Measurements from ENCODE around the gene WNT9A.

Gene WNT9A

DNA sequence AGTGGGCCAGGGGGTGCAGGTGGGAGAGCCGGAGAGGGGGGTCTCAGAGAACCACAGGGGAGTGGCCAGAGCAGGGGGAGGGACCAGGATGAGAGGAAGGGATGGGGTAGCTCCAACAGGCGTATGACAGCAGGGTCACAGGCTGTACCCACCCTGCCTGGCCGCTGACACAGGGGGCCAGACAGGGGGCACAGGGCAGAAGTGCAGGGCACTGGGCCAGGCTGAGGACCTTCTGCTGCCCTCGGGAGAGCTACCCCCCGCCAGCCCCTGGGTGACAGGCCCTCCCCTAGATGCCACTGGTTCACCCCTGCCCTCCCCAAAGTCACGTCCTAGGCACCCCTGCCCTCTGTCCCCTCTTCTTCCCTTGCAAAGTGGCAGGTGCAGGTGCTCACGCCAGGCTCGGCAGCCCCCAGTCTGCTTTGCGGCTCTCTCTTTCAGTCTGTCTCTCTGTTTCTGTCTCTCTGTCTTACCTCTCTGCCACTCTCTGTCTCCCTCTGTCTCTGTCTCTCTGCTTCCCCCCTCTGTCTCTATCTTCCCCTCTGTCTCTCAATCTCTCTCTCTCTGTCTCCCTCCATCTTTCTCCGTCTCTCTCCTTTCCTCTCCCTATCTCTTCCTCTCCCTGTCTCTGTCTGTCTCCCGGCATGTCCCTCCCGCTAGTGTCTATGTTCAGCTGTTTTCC, 48.5 kb downstream of the WNT9A start:
- H3K4me1 ChIP-seq (ENCODE audit: control insufficient read depth, insufficient read depth, low read length, poor library complexity, severe bottlenecking): peaks cover 26% of the 10 kb centered on the region
- 86 to 89% methylated on average over 9 of the region's 12 CpGs for WGBS, 2 experiments (ENCODE audit: insufficient coverage in 2 of 2)
- no peaks in the 10 kb centered on the region for H3K36me3 ChIP-seq (ENCODE audit: control insufficient read depth, insufficient read depth, low read length)
- no peaks in the 10 kb centered on the region for H3K9me3 ChIP-seq (ENCODE audit: control insufficient read depth, low read length)
- no peak overlapping the region for H3K27ac ChIP-seq (ENCODE audit: low read depth, low read length, severe bottlenecking)
- no peak overlapping the region for H3K4me3 ChIP-seq (ENCODE audit: extremely low read depth, insufficient read depth, low read length, poor library complexity, severe bottlenecking)

DNA sequence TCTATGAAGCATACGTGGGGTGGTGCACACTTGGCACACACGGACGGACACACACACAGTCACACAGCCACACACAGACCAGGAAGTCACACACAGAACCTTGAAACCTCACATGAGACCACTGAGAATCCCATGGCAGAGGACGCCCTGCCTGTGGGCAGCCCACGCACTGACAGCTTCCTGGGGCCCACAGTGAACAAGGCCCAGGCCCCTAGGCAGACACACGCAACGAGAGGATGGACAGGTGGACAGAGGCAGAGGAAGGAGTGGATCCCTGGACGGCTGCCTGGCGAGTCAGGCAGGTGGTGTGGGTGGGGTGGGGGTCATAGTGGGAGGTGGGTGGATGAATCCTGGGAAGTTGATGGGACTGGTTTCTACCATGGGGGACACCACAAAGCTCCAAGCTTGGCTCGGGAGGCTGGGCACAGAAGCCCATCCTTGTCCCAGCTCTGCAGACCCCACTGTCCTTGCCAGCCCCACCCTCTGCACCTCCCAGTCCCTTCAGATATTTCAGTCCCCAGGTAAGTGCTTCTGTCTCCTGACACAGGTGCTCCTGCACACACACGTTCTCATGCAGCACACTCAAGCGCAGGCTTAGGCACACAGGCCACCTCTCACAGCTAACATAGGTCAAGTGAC, 49.1 kb downstream of the WNT9A start:
- H3K36me3 ChIP-seq (ENCODE audit: control insufficient read depth, insufficient read depth, low read length): no peaks in the 10 kb centered on the region
- no peak overlapping the region for H3K27ac ChIP-seq (ENCODE audit: low read depth, low read length, severe bottlenecking)
- peaks cover 27% of the 10 kb centered on the region for H3K4me1 ChIP-seq (ENCODE audit: control insufficient read depth, insufficient read depth, low read length, poor library complexity, severe bottlenecking)
- H3K4me3 ChIP-seq (ENCODE audit: extremely low read depth, insufficient read depth, low read length, poor library complexity, severe bottlenecking): no peak overlapping the region
- H3K9me3 ChIP-seq (ENCODE audit: control insufficient read depth, low read length): no peaks in the 10 kb centered on the region
- WGBS, 2 experiments (ENCODE audit: insufficient coverage in 2 of 2): 81 to 93% methylated on average over 7 to 10 of the region's 12 CpGs

DNA sequence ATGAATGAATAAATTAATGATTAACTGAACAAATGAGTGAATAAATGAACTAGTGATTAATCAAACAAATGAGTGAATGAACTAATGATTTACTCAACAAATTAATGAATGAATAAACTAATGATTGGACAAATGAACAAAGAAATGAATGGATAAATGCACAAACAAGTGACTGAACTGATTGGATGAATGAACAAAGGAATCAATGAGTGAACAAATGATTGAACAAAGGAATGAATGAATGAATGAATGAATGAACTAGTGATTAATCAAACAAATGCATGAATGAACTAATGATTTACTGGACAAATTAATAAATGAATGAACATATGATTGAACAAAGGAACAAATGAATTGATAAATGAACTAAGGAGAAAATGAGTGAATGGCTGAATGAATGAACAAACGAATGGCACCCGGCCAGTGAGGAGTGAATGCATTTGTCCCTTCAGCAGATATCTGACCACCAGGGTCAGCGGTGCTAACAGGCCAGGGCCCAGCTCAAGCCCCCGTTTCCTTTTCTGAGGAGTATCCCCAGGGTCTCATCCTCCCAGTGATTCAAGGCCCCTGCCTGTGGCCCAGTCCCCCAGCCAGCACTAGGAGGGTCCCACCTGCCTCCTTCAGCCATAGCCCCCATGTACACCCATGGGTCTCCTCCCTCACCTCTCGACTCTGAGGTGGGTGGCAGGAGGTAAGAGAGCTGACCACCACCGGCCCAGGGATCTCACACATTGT, 49.9 kb downstream of the WNT9A start:
- Histone ChIP-seq H3K4me1 (ENCODE audit: control insufficient read depth, insufficient read depth, low read length, poor library complexity, severe bottlenecking) (peaks cover 35% of the 10 kb centered on the region), H3K4me3 (ENCODE audit: extremely low read depth, insufficient read depth, low read length, poor library complexity, severe bottlenecking) (no peak overlapping the region), H3K36me3 (ENCODE audit: control insufficient read depth, insufficient read depth, low read length) (no peaks in the 10 kb centered on the region), H3K27ac (ENCODE audit: low read depth, low read length, severe bottlenecking) (no peak overlapping the region), H3K9me3 (ENCODE audit: control insufficient read depth, low read length) (no peaks in the 10 kb centered on the region)
- WGBS, 2 experiments (ENCODE audit: insufficient coverage in 2 of 2): 94 to 98% methylated on average over 4 of the region's 6 CpGs

DNA sequence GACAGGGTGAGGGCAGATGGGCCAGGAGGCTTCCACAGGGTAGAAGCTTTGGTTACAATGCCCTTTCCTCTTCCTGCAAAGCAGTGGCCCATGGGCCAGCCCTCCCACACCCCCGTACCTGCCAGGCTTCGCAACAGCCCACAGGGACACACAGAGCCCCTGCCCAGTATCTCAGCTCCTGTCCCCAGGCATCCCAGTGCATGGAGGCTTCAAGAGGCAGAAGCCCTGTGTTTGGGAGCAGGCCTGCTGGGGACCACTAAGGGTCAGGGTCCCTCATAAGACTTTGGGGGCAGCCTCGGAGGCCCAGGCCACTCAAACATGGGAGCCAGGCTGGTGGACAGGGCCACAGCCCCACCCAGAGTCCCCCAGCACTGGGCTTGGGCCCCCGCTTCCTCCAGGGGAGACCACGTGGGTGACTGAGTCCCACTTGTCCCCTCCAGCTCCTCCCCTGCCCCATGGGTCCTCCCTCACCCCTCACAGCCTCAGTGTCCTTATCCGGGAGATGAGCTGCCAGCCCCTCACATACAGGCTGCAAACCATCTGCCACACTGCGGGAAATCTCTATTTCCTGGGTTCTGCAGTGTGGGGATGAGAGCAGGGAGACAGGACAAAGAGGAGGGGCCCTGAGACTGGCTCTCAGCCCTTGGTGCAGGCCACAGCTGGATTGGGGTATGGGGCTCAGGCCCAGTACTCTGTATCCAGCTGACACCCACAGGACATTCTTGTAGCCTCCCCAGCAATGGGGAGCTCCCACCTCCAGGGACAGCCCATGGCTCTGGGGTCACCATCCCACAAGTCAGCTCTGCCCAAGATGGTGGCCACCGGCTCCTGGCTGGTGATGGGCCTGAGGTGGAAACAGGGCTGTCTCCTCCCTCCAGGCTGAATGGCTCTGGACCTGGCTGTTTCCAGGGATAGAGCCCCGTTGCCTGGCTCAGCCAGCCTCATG, 50.7 kb downstream of the WNT9A start:
- peaks cover 35% of the 10 kb centered on the region for H3K4me1 ChIP-seq (ENCODE audit: control insufficient read depth, insufficient read depth, low read length, poor library complexity, severe bottlenecking)
- H3K27ac ChIP-seq (ENCODE audit: low read depth, low read length, severe bottlenecking): peak overlapping the region; percentile 43
- H3K36me3 ChIP-seq (ENCODE audit: control insufficient read depth, insufficient read depth, low read length): no peaks in the 10 kb centered on the region
- H3K9me3 ChIP-seq (ENCODE audit: control insufficient read depth, low read length): no peaks in the 10 kb centered on the region
- no peak overlapping the region for H3K4me3 ChIP-seq (ENCODE audit: extremely low read depth, insufficient read depth, low read length, poor library complexity, severe bottlenecking)
- WGBS, 2 experiments (ENCODE audit: insufficient coverage in 2 of 2): 95 to 98% methylated on average over 4 to 6 of the region's 9 CpGs

DNA sequence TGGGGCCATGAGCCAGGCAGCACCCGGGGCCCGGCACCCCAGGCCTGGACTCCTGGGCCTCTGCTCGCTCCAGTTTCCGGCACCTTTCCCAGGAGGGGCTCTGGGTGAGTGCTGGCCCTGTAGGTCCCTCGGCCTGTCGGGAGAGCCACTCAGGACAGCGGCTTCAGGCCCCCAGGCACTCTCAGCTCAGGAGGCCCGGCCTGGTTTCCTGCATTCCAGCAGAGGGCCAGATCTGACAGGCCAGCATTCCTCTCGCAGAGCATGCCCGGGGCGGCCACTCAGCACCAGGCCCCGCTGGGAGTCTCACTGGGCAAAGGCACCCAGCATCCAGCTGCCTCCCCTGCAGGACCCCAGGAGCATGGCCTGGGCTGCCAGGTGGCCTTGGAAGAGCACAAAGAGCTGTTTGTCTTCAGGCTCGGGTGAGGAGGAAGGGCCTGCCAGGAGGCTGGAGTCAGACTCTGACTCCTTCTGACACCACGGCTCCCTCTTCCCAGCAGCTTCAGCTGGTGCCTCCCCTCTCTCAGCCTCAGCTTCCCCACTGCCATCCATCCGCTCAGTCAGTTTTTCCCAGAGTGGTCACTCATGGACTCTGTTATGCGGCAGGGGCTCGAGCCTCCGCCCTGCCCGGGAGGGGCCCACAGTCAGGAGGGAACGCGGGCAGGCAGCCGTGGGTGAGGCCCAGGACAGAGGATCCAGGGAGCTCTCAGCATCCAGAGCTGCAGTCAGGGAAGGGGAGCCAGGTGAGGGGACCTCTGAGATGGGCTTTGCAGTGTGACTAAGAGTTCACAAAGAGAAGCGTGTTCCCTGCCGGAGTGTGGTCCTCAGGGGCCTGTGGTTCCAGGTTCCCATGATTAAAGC, 51.7 kb downstream of the WNT9A start:
- Histone ChIP-seq H3K9me3 (ENCODE audit: control insufficient read depth, low read length) (no peaks in the 10 kb centered on the region), H3K36me3 (ENCODE audit: control insufficient read depth, insufficient read depth, low read length) (no peaks in the 10 kb centered on the region), H3K4me3 (ENCODE audit: extremely low read depth, insufficient read depth, low read length, poor library complexity, severe bottlenecking) (no peak overlapping the region), H3K27ac (ENCODE audit: low read depth, low read length, severe bottlenecking) (peak overlapping the region; percentile 43), H3K4me1 (ENCODE audit: control insufficient read depth, insufficient read depth, low read length, poor library complexity, severe bottlenecking) (peaks cover 32% of the 10 kb centered on the region)
- WGBS, 2 experiments (ENCODE audit: insufficient coverage in 2 of 2): 72 to 77% methylated on average over 23 of the region's 24 CpGs

DNA sequence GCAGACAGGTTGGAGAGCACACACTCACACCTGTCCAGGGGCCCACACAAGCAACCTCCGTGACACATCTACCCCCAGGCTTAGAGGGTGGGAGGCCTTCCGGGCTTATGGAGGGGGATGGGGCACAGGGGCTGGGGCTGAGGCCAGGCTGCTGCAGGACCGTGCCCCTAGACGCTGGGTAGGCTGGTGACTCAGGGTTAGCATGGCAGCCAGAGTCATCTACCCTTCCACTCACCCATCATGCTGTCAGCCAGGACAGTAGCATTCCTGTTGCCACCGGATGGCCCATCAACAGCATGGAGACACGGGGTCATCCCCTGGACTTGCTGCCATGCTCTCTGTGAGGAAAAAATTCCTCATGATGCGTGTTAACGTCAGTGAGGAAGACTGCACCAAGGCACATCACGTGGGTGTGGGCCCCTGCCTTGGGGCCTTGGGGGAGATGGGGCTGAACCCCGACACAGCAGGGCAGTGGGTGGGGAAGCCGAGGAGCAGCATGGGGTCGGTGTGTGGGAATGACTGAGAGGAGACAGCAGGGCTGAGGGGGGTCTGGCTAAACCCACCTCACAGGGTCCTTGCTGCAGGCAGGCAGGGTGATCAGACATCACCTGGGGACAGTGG, 52.8 kb downstream of the WNT9A start:
- Histone ChIP-seq H3K9me3 (ENCODE audit: control insufficient read depth, low read length) (no peaks in the 10 kb centered on the region), H3K4me3 (ENCODE audit: extremely low read depth, insufficient read depth, low read length, poor library complexity, severe bottlenecking) (no peak overlapping the region), H3K27ac (ENCODE audit: low read depth, low read length, severe bottlenecking) (no peak overlapping the region), H3K36me3 (ENCODE audit: control insufficient read depth, insufficient read depth, low read length) (no peaks in the 10 kb centered on the region), H3K4me1 (ENCODE audit: control insufficient read depth, insufficient read depth, low read length, poor library complexity, severe bottlenecking) (peaks cover 32% of the 10 kb centered on the region)
- WGBS, 2 experiments (ENCODE audit: insufficient coverage in 2 of 2): 98 to 100% methylated on average over 8 to 9 of the region's 12 CpGs

DNA sequence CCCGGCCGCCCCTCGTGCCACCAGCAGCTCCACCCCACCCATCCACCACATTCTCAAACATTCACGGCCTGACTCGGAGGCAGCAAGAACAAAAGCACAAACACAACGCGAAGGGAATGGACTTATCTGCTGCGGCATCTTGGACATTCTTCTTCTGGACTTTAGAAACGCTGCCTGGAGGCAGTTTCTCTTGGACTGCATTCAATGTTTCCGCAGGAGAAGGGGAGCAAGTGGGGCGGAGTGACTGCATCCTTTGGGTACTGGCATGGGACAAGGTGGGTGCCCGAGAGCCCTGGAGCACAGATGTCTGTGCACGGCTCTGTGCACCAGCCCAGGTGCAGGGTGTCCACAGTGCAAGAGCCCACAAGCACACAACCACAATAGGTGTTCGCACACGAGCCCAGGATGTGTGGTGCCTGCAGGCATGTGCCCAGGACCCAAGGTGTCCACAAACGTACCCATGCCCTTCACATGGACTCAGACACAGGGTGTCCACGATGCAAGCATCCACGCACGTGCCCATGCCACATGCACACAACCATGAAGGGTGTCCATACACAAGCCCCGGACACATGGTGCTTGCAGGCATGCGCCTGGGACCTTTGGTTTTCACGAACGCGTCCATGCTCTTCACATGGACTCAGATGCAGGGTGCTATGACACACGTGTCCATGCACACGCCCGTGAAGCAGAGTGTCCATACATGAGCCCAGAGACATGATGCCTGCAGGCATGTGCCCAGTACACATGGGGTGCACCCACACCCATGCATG, 53.6 kb downstream of the WNT9A start:
- H3K27ac ChIP-seq (ENCODE audit: low read depth, low read length, severe bottlenecking): no peak overlapping the region
- no peak overlapping the region for H3K4me3 ChIP-seq (ENCODE audit: extremely low read depth, insufficient read depth, low read length, poor library complexity, severe bottlenecking)
- H3K9me3 ChIP-seq (ENCODE audit: control insufficient read depth, low read length): no peaks in the 10 kb centered on the region
- no peaks in the 10 kb centered on the region for H3K36me3 ChIP-seq (ENCODE audit: control insufficient read depth, insufficient read depth, low read length)
- H3K4me1 ChIP-seq (ENCODE audit: control insufficient read depth, insufficient read depth, low read length, poor library complexity, severe bottlenecking): peaks cover 32% of the 10 kb centered on the region
- 92 to 96% methylated on average over 24 to 27 of the region's 27 CpGs for WGBS, 2 experiments (ENCODE audit: insufficient coverage in 2 of 2)

DNA sequence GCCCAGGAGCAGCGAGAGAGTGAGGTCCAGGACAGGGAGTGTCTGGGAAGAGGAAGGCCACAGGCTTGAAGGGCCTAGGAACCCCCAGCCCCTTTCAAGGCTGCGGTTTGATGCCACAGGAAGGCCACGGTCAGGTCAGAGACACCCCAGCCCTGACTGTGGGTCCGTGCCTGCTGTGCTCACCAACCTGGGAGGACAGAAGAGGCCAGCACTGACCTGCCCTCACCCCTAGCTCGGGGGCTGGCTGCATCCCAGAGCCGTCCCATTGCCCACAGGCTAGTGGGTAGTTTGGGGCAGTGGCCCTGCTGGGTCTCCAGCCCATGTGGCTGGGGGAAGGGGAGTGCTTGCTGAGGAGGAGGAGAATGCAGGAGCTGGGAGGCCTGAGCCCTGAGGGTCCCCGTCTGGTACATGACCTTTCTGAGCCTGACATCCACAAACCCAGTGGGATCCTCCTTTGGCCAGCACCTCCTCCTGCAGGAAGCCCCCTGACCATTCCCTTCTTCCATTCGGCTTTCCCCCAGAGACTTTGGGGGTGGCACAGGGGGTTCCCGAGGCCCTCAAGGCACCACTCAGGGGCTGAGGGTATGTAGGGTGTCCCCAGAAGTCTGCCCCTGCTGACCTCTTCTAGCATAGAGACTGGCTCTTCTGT, 54.3 kb downstream of the WNT9A start:
- H3K4me3 ChIP-seq (ENCODE audit: extremely low read depth, insufficient read depth, low read length, poor library complexity, severe bottlenecking): no peak overlapping the region
- H3K36me3 ChIP-seq (ENCODE audit: control insufficient read depth, insufficient read depth, low read length): no peaks in the 10 kb centered on the region
- 91 to 92% methylated on average over 4 to 6 of the region's 9 CpGs for WGBS, 2 experiments (ENCODE audit: insufficient coverage in 2 of 2)
- peaks cover 32% of the 10 kb centered on the region for H3K4me1 ChIP-seq (ENCODE audit: control insufficient read depth, insufficient read depth, low read length, poor library complexity, severe bottlenecking)
- peak overlapping the region; percentile 45 for H3K27ac ChIP-seq (ENCODE audit: low read depth, low read length, severe bottlenecking)
- no peaks in the 10 kb centered on the region for H3K9me3 ChIP-seq (ENCODE audit: control insufficient read depth, low read length)

All from mesodermal cell (in vitro differentiated cells).